Duodenal mucosa (tissue), 2 donors: Measurements from ENCODE around the gene SRC.
A peak's percentile ranks its signal among the peaks of the same experiment; 100 is the strongest.

Experiments
- H3K27ac ChIP-seq: one replicate; pipeline ENCODE4 v1.7.0; 2013; ENCODE audit warnings: low read depth, low read length
- H3K27me3 ChIP-seq, 2 donors: one replicate each; pipeline ENCODE4 v1.7.0; 2013; ENCODE audit warnings: low read length in 2 of 2, control low read depth in 1 of 2; ENCODE audit not compliant: insufficient read depth in 2 of 2, control insufficient read depth in 1 of 2
- H3K36me3 ChIP-seq, 2 donors: one replicate each; pipeline ENCODE4 v1.7.0; 2013; ENCODE audit warnings: low read length in 2 of 2, control low read depth in 1 of 2; ENCODE audit not compliant: insufficient read depth in 2 of 2, control insufficient read depth in 1 of 2
- H3K4me1 ChIP-seq, 2 donors: one replicate each; pipeline ENCODE4 v1.7.0; 2013; ENCODE audit warnings: low read length in 2 of 2, control low read depth in 1 of 2; ENCODE audit not compliant: insufficient read depth in 2 of 2, control insufficient read depth in 1 of 2
- H3K4me3 ChIP-seq, 2 donors: one replicate each; pipeline ENCODE4 v1.7.0; 2013; ENCODE audit warnings: low read length in 2 of 2, low read depth in 1 of 2
- H3K9ac ChIP-seq, 2 donors: one replicate each; pipeline ENCODE4 v1.7.0; 2013; ENCODE audit warnings: low read length in 2 of 2, low read depth in 1 of 2
- H3K9me3 ChIP-seq, 2 donors: one replicate each; pipeline ENCODE4 v1.7.0; 2013; ENCODE audit warnings: low read length in 2 of 2, control low read depth in 1 of 2; ENCODE audit not compliant: control insufficient read depth in 1 of 2

The SRC gene

GRCh38 chr20:37405351-37405897 is 59.5 kb downstream of the SRC start:
- H3K4me3 ChIP-seq: no peak overlapping the region
- peaks cover 7 to 9% of the 10 kb centered on the region in 2 donors for H3K4me1 ChIP-seq
- no peak overlapping the region for H3K27ac ChIP-seq
- H3K36me3 ChIP-seq: peaks cover 25 to 41% of the 10 kb centered on the region in 2 donors
- H3K9me3 ChIP-seq: no peaks in the 10 kb centered on the region
- H3K9ac ChIP-seq: no peak overlapping the region
- H3K27me3 ChIP-seq: peaks cover 14 to 29% of the 10 kb centered on the region in 2 donors

- no peak overlapping the region for H3K27ac ChIP-seq
- H3K9ac ChIP-seq: peak overlapping the region; percentile 24 to 57
- H3K36me3 ChIP-seq: peaks cover 19 to 34% of the 10 kb centered on the region in 2 donors
These were observed 60.4 kb downstream of the SRC start for GRCh38 chr20:37406010-37406998.

GRCh38 chr20:37407019-37407566 is 61.2 kb downstream of the SRC start:
- H3K4me1 ChIP-seq: peaks cover 18 to 20% of the 10 kb centered on the region in 2 donors
- no peak overlapping the region for H3K27ac ChIP-seq
- peaks cover 14 to 29% of the 10 kb centered on the region in 2 donors for H3K27me3 ChIP-seq
- peak overlapping the region; percentile 55 to 68 for H3K4me3 ChIP-seq
- no peaks in the 10 kb centered on the region for H3K9me3 ChIP-seq
- H3K9ac ChIP-seq: no peak overlapping the region
- H3K36me3 ChIP-seq: peaks cover 12 to 26% of the 10 kb centered on the region in 2 donors

More at GRCh38 chr20:37406010-37406998, 60.4 kb downstream of the SRC start:
- Histone ChIP-seq H3K4me1 (peaks cover 13% of the 10 kb centered on the region in 2 donors), H3K27me3 (peaks cover 14 to 29% of the 10 kb centered on the region in 2 donors), H3K9me3 (no peaks in the 10 kb centered on the region), H3K4me3 (peak overlapping the region; percentile 55 to 68)

- Histone ChIP-seq H3K9me3 (no peaks in the 10 kb centered on the region), H3K36me3 (peaks cover 7 to 22% of the 10 kb centered on the region in 2 donors), H3K27me3 (peaks cover 14 to 29% of the 10 kb centered on the region in 2 donors), H3K4me1 (peaks cover 21 to 25% of the 10 kb centered on the region in 2 donors), H3K9ac (no peak overlapping the region), H3K27ac (no peak overlapping the region), H3K4me3 (no peak overlapping the region)
These were observed 61.6 kb downstream of the SRC start for GRCh38 chr20:37407573-37408002.

GRCh38 chr20:37408302-37409193 is 62.6 kb downstream of the SRC start:
- Histone ChIP-seq H3K9me3 (no peaks in the 10 kb centered on the region), H3K4me3 (no peak overlapping the region), H3K9ac (no peak overlapping the region), H3K36me3 (peaks cover 4 to 12% of the 10 kb centered on the region in 2 donors), H3K27ac (no peak overlapping the region), H3K4me1 (peaks cover 24 to 28% of the 10 kb centered on the region in 2 donors), H3K27me3 (peaks cover 14 to 29% of the 10 kb centered on the region in 2 donors)

GRCh38 chr20:37411408-37412219 is 65.7 kb downstream of the SRC start:
- H3K27ac ChIP-seq: no peak overlapping the region
- H3K9ac ChIP-seq: no peak overlapping the region
- H3K27me3 ChIP-seq: peaks cover 14 to 24% of the 10 kb centered on the region in 2 donors
- H3K36me3 ChIP-seq: no peaks in the 10 kb centered on the region
- peak overlapping the region; percentile 66 to 71 for H3K4me3 ChIP-seq
- H3K9me3 ChIP-seq: no peaks in the 10 kb centered on the region
- H3K4me1 ChIP-seq: peaks cover 18 to 21% of the 10 kb centered on the region in 2 donors

GRCh38 chr20:37413023-37413334 is 67.0 kb downstream of the SRC start:
- peak overlapping the region in 1 of 2 donors; percentile 71 for H3K4me3 ChIP-seq

GRCh38 chr20:37413379-37413778 is 67.4 kb downstream of the SRC start:
- Histone ChIP-seq H3K4me3 (no peak overlapping the region), H3K36me3 (no peaks in the 10 kb centered on the region), H3K9ac (no peak overlapping the region), H3K27ac (no peak overlapping the region), H3K4me1 (peaks cover 16 to 21% of the 10 kb centered on the region in 2 donors), H3K27me3 (peaks cover 13 to 17% of the 10 kb centered on the region in 2 donors), H3K9me3 (no peaks in the 10 kb centered on the region)

More at GRCh38 chr20:37413023-37413334, 67.0 kb downstream of the SRC start:
- no peaks in the 10 kb centered on the region for H3K9me3 ChIP-seq
- H3K27ac ChIP-seq: no peak overlapping the region
- H3K36me3 ChIP-seq: no peaks in the 10 kb centered on the region
- no peak overlapping the region for H3K9ac ChIP-seq
- H3K4me1 ChIP-seq: peaks cover 16 to 21% of the 10 kb centered on the region in 2 donors
- H3K27me3 ChIP-seq: peaks cover 13 to 20% of the 10 kb centered on the region in 2 donors
